Measurements from ENCODE around the gene CHD6.
"Not testable (repeated sequence)": the region's sequence is repeated elsewhere in the genome, so short reads cannot be mapped to it uniquely, and the experiment has no call there.

Gene CHD6

GRCh38 chr20:41538810-41539596, 79.2 kb downstream of the CHD6 start:
- DNase-seq (ENCODE audit: low spot score): no peak

GRCh38 chr20:41537865-41538264, 80.3 kb downstream of the CHD6 start:
- DNase-seq (ENCODE audit: low spot score): no peak

- not testable (repeated sequence) for DNase-seq (ENCODE audit: low spot score)
Observed at GRCh38 chr20:41535551-41535950, 82.6 kb downstream of the CHD6 start.

- DNase-seq (ENCODE audit: low spot score): no peak
Observed at GRCh38 chr20:41534842-41535241, 83.3 kb downstream of the CHD6 start.

GRCh38 chr20:41534170-41534569, 84.0 kb downstream of the CHD6 start:
- no peak for DNase-seq (ENCODE audit: low spot score)

DNA sequence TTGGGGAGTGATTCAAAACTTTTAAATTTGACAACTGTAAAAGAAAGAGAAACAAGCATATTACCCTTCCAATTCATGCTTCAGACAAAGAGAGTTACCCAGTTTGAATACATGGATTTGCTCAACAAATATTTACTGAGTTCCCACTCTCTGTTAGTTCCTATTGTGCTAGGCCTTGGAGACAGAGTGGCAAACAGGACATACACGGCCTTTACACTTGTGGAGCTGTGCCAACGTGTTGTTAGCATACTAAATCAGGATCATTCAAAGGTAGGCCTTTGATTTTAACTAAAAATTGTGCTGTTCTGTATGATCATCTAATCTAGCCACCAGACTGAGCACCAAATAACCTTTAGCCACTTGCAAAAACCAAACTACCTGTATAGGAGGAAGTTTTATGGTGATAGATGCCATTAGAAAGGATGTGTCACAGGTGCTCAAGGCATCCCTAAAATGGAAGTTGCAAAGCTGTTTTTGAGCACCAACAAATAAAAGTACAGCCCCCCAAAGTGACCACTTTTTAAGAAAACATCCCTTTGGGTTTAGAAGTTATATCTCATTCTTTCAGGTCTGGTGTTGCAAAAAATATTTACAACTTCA, 84.5 kb downstream of the CHD6 start:
- no peak for DNase-seq (ENCODE audit: low spot score)

DNA sequence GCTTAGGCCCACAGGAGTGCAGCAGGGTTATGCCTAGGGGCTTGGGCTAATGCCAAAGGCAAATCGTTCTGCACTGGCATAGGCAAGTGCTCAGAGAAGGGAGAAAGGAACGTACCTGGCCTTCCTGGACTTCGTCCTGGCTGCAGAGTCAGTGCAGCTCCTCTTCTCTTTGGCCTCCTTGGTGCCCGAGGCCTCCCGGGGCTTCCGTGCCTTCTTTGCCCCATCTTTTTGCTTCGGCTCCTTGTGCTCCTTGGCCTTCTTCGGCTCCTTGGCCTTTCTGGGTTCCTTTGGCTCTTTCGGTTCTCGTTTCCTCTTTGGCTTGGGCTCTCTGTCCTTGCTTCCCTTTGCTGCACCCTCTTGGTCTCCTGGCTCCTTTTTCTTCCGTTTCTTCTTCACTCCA, 85.2 kb downstream of the CHD6 start:
- no peak for DNase-seq (ENCODE audit: low spot score)

- no peak for DNase-seq (ENCODE audit: low spot score)
Observed at GRCh38 chr20:41531518-41532275, 86.5 kb downstream of the CHD6 start.

GRCh38 chr20:41530923-41531322, 87.3 kb downstream of the CHD6 start:
- no peak for DNase-seq (ENCODE audit: low spot score)

GRCh38 chr20:41526327-41526726, 91.8 kb downstream of the CHD6 start:
- DNase-seq (ENCODE audit: low spot score): no peak

GRCh38 chr20:41524980-41525613, 93.1 kb downstream of the CHD6 start:
- peak; percentile 30 for DNase-seq (ENCODE audit: low spot score)

DNA sequence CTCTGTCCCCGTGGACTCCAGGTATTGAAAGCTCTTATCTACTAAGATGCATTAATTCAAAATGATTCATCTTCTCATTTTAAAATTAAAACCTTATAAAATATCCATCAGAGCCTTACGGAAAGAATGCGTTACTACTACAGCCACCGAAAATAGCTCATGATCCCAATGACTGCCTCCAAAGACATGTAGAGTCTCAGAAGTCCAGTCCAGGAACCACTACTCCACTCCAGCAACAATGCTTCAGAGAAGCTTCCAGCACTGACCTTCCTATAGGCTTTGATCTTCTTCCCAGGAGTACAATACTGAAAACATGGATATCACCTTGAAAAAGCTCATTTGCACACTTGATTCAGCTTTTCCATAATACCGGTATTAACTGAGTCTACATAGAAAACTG, 94.3 kb downstream of the CHD6 start:
- no peak for DNase-seq (ENCODE audit: low spot score)

- no peak for DNase-seq (ENCODE audit: low spot score)
Observed at GRCh38 chr20:41513829-41514228, 104.3 kb downstream of the CHD6 start.

DNA sequence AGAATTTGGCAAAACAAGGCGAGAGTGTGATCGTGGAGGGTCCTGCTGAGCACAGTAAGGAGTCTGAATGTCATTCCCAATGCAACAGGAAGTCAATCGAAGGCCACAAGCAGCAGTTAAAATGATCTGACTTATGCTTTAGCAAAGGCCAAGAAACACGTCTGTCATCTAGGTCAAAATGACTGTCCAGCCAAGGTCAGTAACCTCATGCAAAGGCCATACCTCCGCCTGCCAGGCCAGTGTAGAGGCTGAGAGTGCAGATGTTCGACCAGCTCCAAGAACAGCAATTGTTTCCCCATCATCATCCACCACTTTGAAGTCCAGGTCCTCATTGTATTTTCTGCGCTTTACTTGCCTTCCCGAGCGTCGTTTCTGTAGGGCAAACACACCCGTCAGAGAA, 105.6 kb downstream of the CHD6 start:
- no peak for DNase-seq (ENCODE audit: low spot score)

DNA sequence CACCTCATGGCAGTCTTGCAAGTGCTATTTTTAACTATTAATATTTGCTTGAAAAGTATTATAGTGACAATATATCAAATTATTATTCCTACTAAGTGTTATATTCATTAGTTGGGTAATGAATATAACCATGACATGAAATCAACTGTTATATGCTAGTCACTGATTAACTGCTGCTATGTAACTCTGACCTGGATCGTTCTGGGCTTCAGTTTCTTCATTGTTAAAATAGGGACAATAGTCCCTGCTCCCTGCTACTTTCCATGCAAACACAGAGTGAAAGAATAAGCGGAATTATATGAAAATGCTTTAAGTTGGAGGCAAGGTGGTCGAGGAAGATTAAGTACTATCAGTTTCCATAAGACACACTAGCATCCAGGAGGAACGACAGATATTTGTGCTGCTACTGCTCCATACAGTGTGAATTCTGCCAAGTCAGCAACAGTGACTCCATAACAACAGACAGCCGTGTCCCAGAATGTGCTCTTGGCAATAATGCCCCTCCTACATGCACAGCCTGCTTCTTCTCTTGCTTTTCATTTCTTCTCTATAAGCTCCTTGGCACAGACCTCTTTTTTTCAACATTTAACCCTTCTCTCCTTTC, 107.2 kb downstream of the CHD6 start:
- no peak for DNase-seq (ENCODE audit: low spot score)

- no peak for DNase-seq (ENCODE audit: low spot score)
Observed at GRCh38 chr20:41510224-41510623, 108.0 kb downstream of the CHD6 start.

- DNase-seq (ENCODE audit: low spot score): peak; percentile 35
Observed at GRCh38 chr20:41509316-41510200, 108.6 kb downstream of the CHD6 start.

GRCh38 chr20:41508335-41508734, 109.8 kb downstream of the CHD6 start:
- DNase-seq (ENCODE audit: low spot score): no peak

- DNase-seq (ENCODE audit: low spot score): no peak
Observed at GRCh38 chr20:41507851-41508250, 110.3 kb downstream of the CHD6 start.

GRCh38 chr20:41507436-41507835, 110.7 kb downstream of the CHD6 start:
- no peak for DNase-seq (ENCODE audit: low spot score)

Data from AG08396 (cell line).